IPS-11a (cell line): ENCODE data around the gene RPS4Y1.

Experiments used
- H3K4me3 ChIP-seq: one replicate; pipeline ENCODE4 v1.5.1; 2013; ENCODE audit warnings: low read depth, low read length, control low read depth

Gene RPS4Y1

GRCh38 chrY:2874211-2874610 is 32.8 kb downstream of the RPS4Y1 start:
- no peak overlapping the region for H3K4me3 ChIP-seq

GRCh38 chrY:2883561-2883960 is 42.2 kb downstream of the RPS4Y1 start:
- H3K4me3 ChIP-seq: no peak overlapping the region

- no peak overlapping the region for H3K4me3 ChIP-seq
Observed at GRCh38 chrY:2885880-2886279, 44.5 kb downstream of the RPS4Y1 start.

- H3K4me3 ChIP-seq: no peak overlapping the region
Observed at GRCh38 chrY:2887386-2887785, 46.0 kb downstream of the RPS4Y1 start.

GRCh38 chrY:2887955-2888354 is 46.6 kb downstream of the RPS4Y1 start:
- no peak overlapping the region for H3K4me3 ChIP-seq

- no peak overlapping the region for H3K4me3 ChIP-seq
Observed at GRCh38 chrY:2893471-2893870, 52.1 kb downstream of the RPS4Y1 start.

- H3K4me3 ChIP-seq: no peak overlapping the region
Observed at GRCh38 chrY:2896050-2896449, 54.6 kb downstream of the RPS4Y1 start.

GRCh38 chrY:2907356-2907755 is 66.0 kb downstream of the RPS4Y1 start:
- H3K4me3 ChIP-seq: no peak overlapping the region

- no peak overlapping the region for H3K4me3 ChIP-seq
Observed at GRCh38 chrY:2913066-2913815, 71.8 kb downstream of the RPS4Y1 start.
